ENCODE data around the gene EPAS1. TPM values are rescaled to one million over a fixed set of nuclear protein-coding genes. Genes with fewer than 3 reads are reported as not detected.

Gene EPAS1
- total and polyA plus RNA-seq, 3 donors from 2014 or later, result 93.9 to 158 (median 142) TPM

- intact Hi-C loops (cut with DNase I; ENCODE audit: low total_unique reads), result no loop called here
- no peaks in the 10 kb centered on the region for H3K9me3 ChIP-seq
- no peak overlapping the region for H3K27ac ChIP-seq
- WGBS, 2 donors, result 34 to 55% methylated on average over 1 of the region's 1 CpG
- H3K27me3 ChIP-seq, result no peaks in the 10 kb centered on the region
- no peaks in the 10 kb centered on the region for H3K4me1 ChIP-seq
- DNase-seq, result no peak
- TF ChIP-seq CTCF (IDR thresholded peaks at IDR 0.05), result no peak
- TF ChIP-seq POLR2A (IDR thresholded peaks at IDR 0.05), result no peak
- no peaks in the 10 kb centered on the region for H3K36me3 ChIP-seq (ENCODE audit: low read depth, missing control alignments)
- H3K4me3 ChIP-seq, result no peak overlapping the region
Observed at GRCh38 chr2:46400016-46400415, 102.8 kb downstream of the EPAS1 start.

DNA sequence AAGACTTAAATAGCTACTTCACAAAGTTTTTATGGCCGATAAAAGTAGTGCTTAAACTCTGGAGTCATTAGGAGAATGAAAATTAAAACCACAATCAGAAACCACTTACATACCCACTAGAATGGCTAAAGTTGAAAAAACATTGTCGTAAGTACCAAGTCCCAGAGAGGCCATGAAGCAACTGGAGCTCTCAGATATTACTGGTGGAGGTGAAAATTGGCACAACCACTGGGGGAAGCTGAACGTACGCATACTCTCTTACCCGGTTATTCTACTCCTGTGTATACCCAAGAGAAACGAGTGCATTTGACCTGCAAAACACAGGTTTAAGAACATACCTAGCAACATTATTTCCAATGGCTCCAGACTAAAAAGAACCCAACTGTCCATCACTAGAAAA lies 105.7 kb downstream of the EPAS1 start:
- Histone ChIP-seq H3K4me3 (no peak overlapping the region), H3K36me3 (ENCODE audit: low read depth, missing control alignments) (no peaks in the 10 kb centered on the region), H3K4me1 (no peaks in the 10 kb centered on the region), H3K9me3 (no peaks in the 10 kb centered on the region), H3K27ac (no peak overlapping the region), H3K27me3 (no peaks in the 10 kb centered on the region)
- 83 to 95% methylated on average over 6 of the region's 6 CpGs for WGBS, 2 donors
- DNase-seq, result no peak
- intact Hi-C loops (cut with DNase I; ENCODE audit: low total_unique reads), result no loop called here
- no peak for TF ChIP-seq CTCF (IDR thresholded peaks at IDR 0.05)
- TF ChIP-seq POLR2A (IDR thresholded peaks at IDR 0.05), result no peak

DNA sequence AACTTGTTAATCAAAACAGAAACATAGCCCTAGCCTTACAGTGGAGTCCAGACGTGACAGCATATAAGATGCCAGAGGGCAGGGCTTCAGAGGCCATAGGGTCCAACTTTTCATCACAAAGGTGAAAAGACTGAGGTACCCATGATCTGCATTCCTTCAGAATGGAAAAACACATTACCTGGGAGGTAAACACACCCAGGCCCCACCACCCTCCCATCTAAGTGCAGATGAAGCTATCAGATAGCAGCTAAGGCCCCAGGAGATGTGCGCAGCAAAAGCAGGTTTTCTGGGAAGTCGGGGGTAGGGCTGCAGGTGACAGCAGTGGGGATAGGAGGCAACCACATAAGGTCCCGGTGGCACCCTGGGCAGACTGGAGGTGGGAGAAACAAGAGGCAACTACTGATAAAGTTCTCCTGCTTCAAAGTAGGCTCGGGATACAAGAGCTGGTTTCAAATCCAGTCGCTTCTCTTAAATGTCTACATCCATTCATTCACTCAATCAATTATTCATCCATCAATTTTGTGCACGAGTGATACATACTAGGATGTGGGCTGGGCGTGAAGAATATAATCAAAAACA lies 107.1 kb downstream of the EPAS1 start:
- Histone ChIP-seq H3K27ac (no peak overlapping the region), H3K27me3 (no peaks in the 10 kb centered on the region), H3K9me3 (no peaks in the 10 kb centered on the region), H3K4me3 (no peak overlapping the region), H3K36me3 (ENCODE audit: low read depth, missing control alignments) (no peaks in the 10 kb centered on the region), H3K4me1 (no peaks in the 10 kb centered on the region)
- no peak for DNase-seq
- intact Hi-C loops (cut with DNase I; ENCODE audit: low total_unique reads), result no loop called here
- 96 to 98% methylated on average over 7 to 8 of the region's 8 CpGs for WGBS, 2 donors
- no peak for TF ChIP-seq CTCF (IDR thresholded peaks at IDR 0.05)
- no peak for TF ChIP-seq POLR2A (IDR thresholded peaks at IDR 0.05)

DNA sequence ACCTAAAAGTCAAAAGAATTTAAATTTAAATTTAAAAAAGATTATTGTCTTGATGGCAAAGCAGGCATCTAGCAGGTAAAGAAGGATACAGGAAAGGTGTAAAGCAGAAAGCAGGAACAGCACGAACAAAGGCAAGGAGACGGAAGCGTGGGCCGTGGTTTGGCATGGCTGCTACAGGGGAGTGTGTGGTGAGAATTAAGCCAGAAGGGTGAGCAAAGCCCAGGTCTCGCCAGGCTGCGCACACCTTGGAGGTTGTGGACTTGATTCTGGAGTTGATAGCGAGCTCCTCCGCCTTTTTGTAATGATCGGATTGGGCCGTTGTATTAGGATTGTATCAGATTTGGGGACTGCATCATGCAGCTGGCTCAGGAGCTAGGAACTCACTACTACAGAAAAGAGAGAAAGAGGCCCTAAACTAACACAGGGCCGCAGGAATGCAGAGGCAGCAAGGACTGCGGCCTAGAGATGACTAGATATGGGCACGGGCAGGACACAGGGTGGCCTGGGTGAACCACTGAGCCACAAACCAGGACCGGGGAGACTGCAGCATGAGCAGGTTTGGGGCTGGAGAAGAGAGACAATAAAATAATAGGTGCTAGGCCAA lies 110.7 kb downstream of the EPAS1 start:
- Histone ChIP-seq H3K4me3 (no peak overlapping the region), H3K4me1 (no peaks in the 10 kb centered on the region), H3K9me3 (no peaks in the 10 kb centered on the region), H3K27ac (no peak overlapping the region), H3K27me3 (no peaks in the 10 kb centered on the region), H3K36me3 (ENCODE audit: low read depth, missing control alignments) (no peaks in the 10 kb centered on the region)
- DNase-seq, result no peak
- WGBS, 2 donors, result 93 to 97% methylated on average over 14 of the region's 14 CpGs
- intact Hi-C loops (cut with DNase I; ENCODE audit: low total_unique reads), result no loop called here
- no peak for TF ChIP-seq CTCF (IDR thresholded peaks at IDR 0.05)
- TF ChIP-seq POLR2A (IDR thresholded peaks at IDR 0.05), result no peak

DNA sequence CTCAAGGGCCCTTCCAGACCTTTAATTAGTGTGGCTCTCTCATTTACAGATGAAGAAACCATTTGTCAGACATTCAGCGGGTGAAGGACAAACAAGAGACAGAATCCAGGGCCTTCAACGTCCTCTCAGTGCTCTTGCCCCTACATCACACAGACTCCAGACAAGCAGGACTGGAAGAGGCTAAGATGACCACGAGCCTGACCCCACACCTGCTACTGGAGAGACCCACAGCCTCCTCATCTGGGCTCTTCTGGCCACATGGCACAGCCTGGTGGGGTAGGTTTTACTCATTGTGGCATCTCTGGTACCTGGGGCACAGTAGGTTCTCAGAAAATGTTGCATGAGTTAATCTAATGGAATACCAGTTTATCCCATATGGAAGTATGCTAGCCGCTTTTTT lies 112.5 kb downstream of the EPAS1 start:
- H3K27ac ChIP-seq, result no peak overlapping the region
- H3K27me3 ChIP-seq, result no peaks in the 10 kb centered on the region
- intact Hi-C loops (cut with DNase I; ENCODE audit: low total_unique reads), result no loop called here
- H3K4me3 ChIP-seq, result no peak overlapping the region
- DNase-seq, result no peak
- 93 to 95% methylated on average over 4 of the region's 4 CpGs for WGBS, 2 donors
- H3K9me3 ChIP-seq, result no peaks in the 10 kb centered on the region
- H3K36me3 ChIP-seq (ENCODE audit: low read depth, missing control alignments), result no peaks in the 10 kb centered on the region
- TF ChIP-seq CTCF (IDR thresholded peaks at IDR 0.05), result no peak
- TF ChIP-seq POLR2A (IDR thresholded peaks at IDR 0.05), result no peak
- H3K4me1 ChIP-seq, result no peaks in the 10 kb centered on the region

Data from testis (tissue), 3 donors.